Testis (tissue), 3 donors: ENCODE results near the gene LXN. TPM values are rescaled to one million over a fixed set of nuclear protein-coding genes. Genes with fewer than 3 reads are reported as not detected.
"Not testable (repeated sequence)": the region's sequence is repeated elsewhere in the genome, so short reads cannot be mapped to it uniquely, and the experiment has no call there.

Experiments
- DNase-seq: peaks from one replicate; pipeline ENCODE4 v3.0.0-alpha.2; 2019
- H3K27ac ChIP-seq, 2 donors: fragments of 200-600 bp; sonication (generic); one replicate each; pipeline ENCODE4 v1.5.1; 2019
- H3K27me3 ChIP-seq: fragments of 200-600 bp; sonication (generic); one replicate; pipeline ENCODE4 v1.5.1; 2019
- H3K36me3 ChIP-seq: fragments of 200-600 bp; sonication (generic); one replicate; pipeline ENCODE4 v1.5.1; 2017; ENCODE audit warnings: low read depth; ENCODE audit errors: missing control alignments
- H3K4me1 ChIP-seq: fragments of 200-600 bp; sonication (generic); one replicate; pipeline ENCODE4 v1.5.1; 2019
- H3K4me3 ChIP-seq, 2 donors: fragments of 200-600 bp; sonication (generic); one replicate each; pipeline ENCODE4 v1.5.1; 2017 to 2019
- H3K9me3 ChIP-seq: fragments of 200-600 bp; sonication (generic); one replicate; pipeline ENCODE4 v1.5.1; 2017
- POLR2A ChIP-seq: fragments of 450-650 bp; IDR thresholded peaks from one replicate; pipeline ENCODE4 v1.6.1; 2017; ENCODE audit warnings: antibody characterized with exemption, mild to moderate bottlenecking, moderate library complexity
- WGBS, 2 donors: methylation state at CpG; one replicate each; pipeline ENCODE4 v1.1.5; 2018; 5-methylcytosine and 5-hydroxymethylcytosine counted together
- intact Hi-C: fragments of 100-400 bp; cut with DNase I; formaldehyde crosslinking; loops from one replicate; pipeline ENCODE4 v1.15.1; 2023; ENCODE audit warnings: low total_unique reads
- polyA plus RNA-seq: library from polyadenylated mRNA; stranded (reverse); fragments of 350-450 nt; fragmentation: Illumina TruSeq; extraction: RNeasy Lipid Tissue Mini Kit (QIAGEN cat#74804); gene quantifications from one replicate; pipeline ENCODE4 v1.2.3, GENCODE V29; 2014; ENCODE audit warnings: low read depth, low replicate concordance; ENCODE audit not compliant: insufficient read depth
- total RNA-seq, 2 donors: library from RNA; depleted of rRNA; stranded (reverse); fragments of >200 nt; gene quantifications; one replicate each; pipeline ENCODE4 v1.2.3, GENCODE V29; 2016
- TF ChIP-seq, protein P1 (sequence below), 3 experiments: fragments of 450-650 bp in 2 of 3; fragments of 200-600 bp in 1 of 3; sonication (generic) in 1 of 3; IDR thresholded peaks; one replicate each; pipeline ENCODE4 v1.5.1; 2016 to 2019; ENCODE audit warnings: antibody characterized with exemption in 3 of 3, mild to moderate bottlenecking in 2 of 3, moderate library complexity in 1 of 3

The LXN gene
- total and polyA plus RNA-seq, 3 donors from 2014 or later = 3.3 to 15.1 (median 9.1) TPM

DNA sequence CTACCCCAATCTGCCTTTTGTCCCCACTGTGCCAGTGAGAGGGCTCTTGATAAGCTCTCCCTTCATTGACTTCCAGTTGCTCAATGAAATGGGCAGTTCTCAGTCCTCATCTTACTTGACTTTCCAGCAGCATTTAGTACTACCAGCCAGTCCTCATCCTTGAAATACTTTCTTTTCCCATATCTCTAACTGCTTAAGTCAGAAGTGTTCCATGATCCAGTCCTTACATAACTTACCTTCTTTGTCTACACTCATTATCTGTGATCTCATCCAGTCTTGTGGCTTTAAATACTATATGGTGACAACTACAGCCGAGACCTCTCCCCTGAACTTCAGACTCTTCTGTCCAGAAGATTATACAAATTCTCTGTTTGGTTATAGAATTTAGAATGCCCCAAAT is 31.1 kb upstream of the LXN start:
- 95 to 100% methylated on average over 1 of the region's 1 CpG for WGBS, 2 donors
- Histone ChIP-seq H3K9me3 (no peaks in the 10 kb centered on the region), H3K27ac (no peak overlapping the region), H3K36me3 (no peaks in the 10 kb centered on the region), H3K4me3 (no peak overlapping the region), H3K4me1 (no peaks in the 10 kb centered on the region), H3K27me3 (no peaks in the 10 kb centered on the region)
- intact Hi-C loops = no loop called here
- TF ChIP-seq, protein P1, sequence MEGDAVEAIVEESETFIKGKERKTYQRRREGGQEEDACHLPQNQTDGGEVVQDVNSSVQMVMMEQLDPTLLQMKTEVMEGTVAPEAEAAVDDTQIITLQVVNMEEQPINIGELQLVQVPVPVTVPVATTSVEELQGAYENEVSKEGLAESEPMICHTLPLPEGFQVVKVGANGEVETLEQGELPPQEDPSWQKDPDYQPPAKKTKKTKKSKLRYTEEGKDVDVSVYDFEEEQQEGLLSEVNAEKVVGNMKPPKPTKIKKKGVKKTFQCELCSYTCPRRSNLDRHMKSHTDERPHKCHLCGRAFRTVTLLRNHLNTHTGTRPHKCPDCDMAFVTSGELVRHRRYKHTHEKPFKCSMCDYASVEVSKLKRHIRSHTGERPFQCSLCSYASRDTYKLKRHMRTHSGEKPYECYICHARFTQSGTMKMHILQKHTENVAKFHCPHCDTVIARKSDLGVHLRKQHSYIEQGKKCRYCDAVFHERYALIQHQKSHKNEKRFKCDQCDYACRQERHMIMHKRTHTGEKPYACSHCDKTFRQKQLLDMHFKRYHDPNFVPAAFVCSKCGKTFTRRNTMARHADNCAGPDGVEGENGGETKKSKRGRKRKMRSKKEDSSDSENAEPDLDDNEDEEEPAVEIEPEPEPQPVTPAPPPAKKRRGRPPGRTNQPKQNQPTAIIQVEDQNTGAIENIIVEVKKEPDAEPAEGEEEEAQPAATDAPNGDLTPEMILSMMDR (IDR thresholded peaks at IDR 0.05) = no peak
- no peak for TF ChIP-seq POLR2A
- DNase-seq = no peak

DNA sequence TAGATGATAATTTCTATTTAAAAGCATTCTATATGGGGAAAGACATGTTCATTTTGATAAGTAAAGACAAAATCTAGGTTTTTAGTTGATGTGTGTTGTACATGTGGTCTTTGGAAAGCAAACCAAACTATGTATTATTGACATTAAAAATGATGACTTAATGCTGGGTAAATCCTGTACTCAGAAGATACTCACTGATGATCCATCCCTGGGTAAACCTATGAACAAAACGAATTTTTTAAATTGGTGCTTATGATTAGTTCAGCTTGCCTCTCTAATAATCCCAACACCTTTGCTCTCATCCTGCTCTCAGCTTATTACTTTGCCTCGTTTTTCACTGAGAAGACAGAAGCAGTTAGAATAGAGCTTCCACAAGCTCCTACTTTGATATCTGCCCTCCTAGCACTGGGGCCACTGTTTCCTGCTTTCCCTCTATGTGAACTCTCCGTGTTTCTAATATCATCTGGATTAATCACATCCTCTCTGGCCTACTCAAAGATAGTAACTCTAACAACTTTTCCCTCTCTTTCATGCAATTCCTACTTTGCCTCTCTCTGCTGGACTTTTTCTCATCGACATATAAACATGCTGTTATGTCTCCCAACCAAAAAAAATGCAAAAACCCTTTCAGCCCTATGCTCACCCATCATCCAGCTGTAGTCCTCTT is 30.5 kb upstream of the LXN start:
- TF ChIP-seq POLR2A = no peak
- TF ChIP-seq, protein P1 (IDR thresholded peaks at IDR 0.05) = no peak
- Histone ChIP-seq H3K9me3 (no peaks in the 10 kb centered on the region), H3K27ac (no peak overlapping the region), H3K36me3 (no peaks in the 10 kb centered on the region), H3K27me3 (no peaks in the 10 kb centered on the region), H3K4me1 (no peaks in the 10 kb centered on the region), H3K4me3 (no peak overlapping the region)
- DNase-seq = no peak
- 76 to 87% methylated on average over 4 of the region's 4 CpGs for WGBS, 2 donors
- intact Hi-C loops = no loop called here

DNA sequence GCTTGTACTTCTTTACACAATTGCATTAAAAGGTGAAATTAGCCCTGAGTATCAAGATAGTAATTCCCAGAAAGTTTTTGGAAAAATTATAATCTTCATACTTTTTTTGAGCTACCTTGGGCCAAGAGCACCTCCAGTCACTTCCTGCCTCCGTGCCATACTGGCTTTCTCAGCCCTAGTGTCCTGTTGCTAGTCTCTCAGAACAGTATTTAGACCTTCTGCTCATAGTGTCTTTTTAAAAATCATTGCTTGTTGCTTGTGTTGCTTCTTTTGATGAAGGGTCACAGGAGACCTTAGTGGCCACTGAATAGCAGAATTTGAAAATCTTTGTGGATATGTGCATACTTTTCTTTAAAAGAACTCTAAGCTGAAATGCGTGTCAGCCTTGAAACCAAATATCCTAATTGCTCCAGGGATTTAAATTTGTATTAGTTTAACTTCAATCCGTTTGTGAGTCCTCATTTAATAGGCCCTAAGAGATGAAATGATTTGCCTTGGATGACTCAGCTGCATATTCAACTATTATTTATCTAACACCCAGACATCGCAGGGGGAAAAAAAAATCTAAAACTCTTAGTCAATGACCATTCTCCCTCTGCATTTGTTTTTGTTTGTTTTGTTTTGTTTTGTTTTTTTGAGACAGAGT is 29.1 kb upstream of the LXN start:
- Histone ChIP-seq H3K4me1 (no peaks in the 10 kb centered on the region), H3K9me3 (no peaks in the 10 kb centered on the region), H3K4me3 (no peak overlapping the region), H3K36me3 (no peaks in the 10 kb centered on the region), H3K27ac (no peak overlapping the region), H3K27me3 (no peaks in the 10 kb centered on the region)
- WGBS, 2 donors = 81 to 89% methylated on average over 4 of the region's 4 CpGs
- no peak for DNase-seq
- intact Hi-C loops = no loop called here
- no peak for TF ChIP-seq POLR2A
- TF ChIP-seq, protein P1 (IDR thresholded peaks at IDR 0.05) = no peak

DNA sequence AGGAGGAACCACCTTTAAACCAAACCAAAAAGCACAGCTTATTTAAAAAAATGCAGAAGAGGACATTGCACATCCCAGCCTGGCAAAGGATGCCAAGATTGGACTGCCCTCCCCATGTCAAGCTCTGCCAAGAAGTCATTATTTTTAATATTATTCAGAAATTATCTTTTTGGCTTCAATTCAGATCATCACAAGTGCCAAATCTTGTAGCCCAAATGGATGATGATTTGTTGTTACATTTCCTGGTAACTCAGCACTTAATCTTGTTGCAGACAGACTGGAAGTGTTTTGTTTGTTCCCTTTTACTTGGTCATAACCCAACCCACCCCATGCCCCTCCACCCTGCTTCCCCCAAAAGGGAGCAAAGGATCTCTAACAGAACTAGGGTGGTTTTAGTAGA is 28.1 kb upstream of the LXN start:
- no peaks in the 10 kb centered on the region for H3K9me3 ChIP-seq
- H3K27ac ChIP-seq = no peak overlapping the region
- H3K4me3 ChIP-seq = no peak overlapping the region
- DNase-seq = no peak
- H3K4me1 ChIP-seq = no peaks in the 10 kb centered on the region
- TF ChIP-seq POLR2A = no peak
- TF ChIP-seq, protein P1 (IDR thresholded peaks at IDR 0.05) = no peak
- intact Hi-C loops = no loop called here
- no peaks in the 10 kb centered on the region for H3K36me3 ChIP-seq
- H3K27me3 ChIP-seq = no peaks in the 10 kb centered on the region

DNA sequence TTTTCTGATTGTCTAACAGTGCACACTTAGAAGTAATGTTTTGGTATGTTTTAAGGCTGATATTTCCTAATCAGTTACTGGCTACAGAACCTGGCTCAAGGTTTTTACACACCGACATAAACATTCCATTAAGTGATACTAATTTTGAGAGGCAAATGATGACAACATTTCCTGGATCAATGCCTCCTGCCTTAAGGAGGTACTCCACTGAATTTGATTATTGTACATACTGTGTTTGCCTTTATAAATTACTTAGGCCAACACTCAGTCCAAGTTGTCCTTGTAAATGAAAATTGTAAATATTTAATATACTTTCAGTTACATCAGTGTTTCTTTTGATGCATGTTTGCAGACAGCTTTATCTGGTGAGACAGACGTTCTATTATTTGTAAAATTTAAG is 24.2 kb upstream of the LXN start:
- Histone ChIP-seq H3K36me3 (no peaks in the 10 kb centered on the region), H3K27me3 (no peaks in the 10 kb centered on the region), H3K4me1 (no peaks in the 10 kb centered on the region), H3K27ac (no peak overlapping the region), H3K9me3 (no peaks in the 10 kb centered on the region), H3K4me3 (no peak overlapping the region)
- TF ChIP-seq POLR2A = no peak
- TF ChIP-seq, protein P1 (IDR thresholded peaks at IDR 0.05) = no peak
- no peak for DNase-seq
- 53 to 70% methylated on average over 2 of the region's 2 CpGs for WGBS, 2 donors
- intact Hi-C loops = no loop called here

DNA sequence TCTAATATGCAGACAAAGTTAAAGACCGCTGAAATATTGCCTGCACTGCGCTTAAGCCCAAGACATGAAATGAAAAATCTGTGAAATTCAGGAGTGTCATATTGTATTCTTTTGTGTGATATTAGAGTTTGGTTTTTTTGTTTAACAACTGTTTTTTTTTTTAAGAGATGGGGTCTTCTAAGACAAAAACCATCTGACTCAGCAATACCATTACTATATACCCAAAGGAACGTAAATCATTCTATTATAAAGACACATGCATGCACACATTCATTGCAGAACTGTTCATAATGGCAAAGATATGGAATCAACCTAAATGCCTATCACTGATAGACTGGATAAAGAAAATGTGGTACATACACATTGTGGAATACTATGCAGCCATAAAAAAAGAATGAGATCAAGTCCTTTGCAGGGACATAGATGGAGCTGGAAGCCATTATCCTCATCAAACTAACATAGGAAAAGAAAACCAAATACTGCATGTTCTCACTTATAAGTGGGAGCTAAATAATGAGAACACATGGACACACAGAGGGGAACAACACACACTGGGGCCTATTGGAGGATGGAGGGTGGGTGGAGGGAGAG is 21.5 kb upstream of the LXN start:
- not testable (repeated sequence) for H3K36me3 ChIP-seq, H3K27ac ChIP-seq
- 32 to 99% methylated on average over 3 of the region's 3 CpGs for WGBS, 2 donors

More for the DNA sequence above, 21.5 kb upstream of the LXN start:
- H3K4me3 ChIP-seq, H3K27me3 ChIP-seq, intact Hi-C loops, H3K9me3 ChIP-seq, DNase-seq, H3K4me1 ChIP-seq: not testable (repeated sequence)
